DOHH2 (cell line): ENCODE measurements around the gene TWF2.

Experiments used
- H3F3A ChIP-seq: fragments of 200-600 bp; sonication (generic), shearing (Covaris generic); 2 replicates; pipeline ENCODE4 v1.6.0; 2016; ENCODE audit warnings: antibody characterized with exemption, mild to moderate bottlenecking; ENCODE audit not compliant: control insufficient read depth, insufficient read depth
- H3K27ac ChIP-seq: fragments of 200-600 bp; sonication (generic); 2 replicates; pipeline ENCODE4 v1.5.1; 2014; ENCODE audit warnings: low read depth, mild to moderate bottlenecking, low read length, moderate library complexity
- H3K27me3 ChIP-seq: fragments of 200-600 bp; sonication (generic); 2 replicates; pipeline ENCODE4 v1.6.1; 2014; ENCODE audit warnings: mild to moderate bottlenecking, low read length, mixed read lengths; ENCODE audit not compliant: control insufficient read depth
- H3K36me3 ChIP-seq: fragments of 200-600 bp; sonication (generic); 2 replicates; pipeline ENCODE4 v1.6.1; 2014; ENCODE audit warnings: mild to moderate bottlenecking, low read length, moderate library complexity, mixed read lengths; ENCODE audit not compliant: control insufficient read depth
- H3K4me1 ChIP-seq: fragments of 200-600 bp; sonication (generic); 2 replicates; pipeline ENCODE4 v1.6.1; 2014; ENCODE audit warnings: mild to moderate bottlenecking, low read length, mixed read lengths; ENCODE audit not compliant: control insufficient read depth
- H3K4me2 ChIP-seq: fragments of 200-600 bp; sonication (generic); 2 replicates; pipeline ENCODE4 v1.6.0; 2014; ENCODE audit warnings: mild to moderate bottlenecking, low read length, moderate library complexity
- H3K4me3 ChIP-seq: fragments of 200-600 bp; sonication (generic); 2 replicates; pipeline ENCODE4 v1.5.1; 2014; ENCODE audit warnings: mild to moderate bottlenecking, low read length, mixed read lengths
- H3K79me2 ChIP-seq: fragments of 200-600 bp; sonication (generic); 2 replicates; pipeline ENCODE4 v1.6.1; 2014; ENCODE audit warnings: mild to moderate bottlenecking, low read length, mixed read lengths; ENCODE audit not compliant: control insufficient read depth
- H3K9me2 ChIP-seq: fragments of 200-600 bp; sonication (generic); replicated peaks from 2 replicates; pipeline ENCODE4 v1.6.1; 2014; ENCODE audit warnings: mild to moderate bottlenecking, low read length, mixed read lengths; ENCODE audit not compliant: control insufficient read depth
- H3K9me3 ChIP-seq: fragments of 200-600 bp; sonication (generic); 2 replicates; pipeline ENCODE4 v1.6.1; 2014; ENCODE audit warnings: antibody characterized with exemption, low read length, mixed read lengths; ENCODE audit not compliant: control insufficient read depth, insufficient read depth
- H4K20me1 ChIP-seq: fragments of 200-600 bp; sonication (generic); 2 replicates; pipeline ENCODE4 v1.6.0; 2014; ENCODE audit warnings: low read depth, mild to moderate bottlenecking, antibody characterized with exemption, low read length, moderate library complexity; ENCODE audit not compliant: control insufficient read depth, insufficient read depth
- EZH2phosphoT487 ChIP-seq: fragments of 200-600 bp; sonication (generic); IDR thresholded peaks from 2 replicates; pipeline ENCODE4 v1.6.1; 2017; ENCODE audit warnings: borderline replicate concordance, mild to moderate bottlenecking, antibody characterized with exemption, low read length, moderate library complexity, mixed read lengths
- TF ChIP-seq, protein P1 (sequence below): fragments of 200-600 bp; sonication (generic); IDR thresholded peaks from one replicate; pipeline ENCODE4 v1.5.1; 2014; ENCODE audit warnings: antibody characterized with exemption, mild to moderate bottlenecking, low read depth, low read length; ENCODE audit not compliant: poor library complexity, severe bottlenecking

Gene TWF2

DNA sequence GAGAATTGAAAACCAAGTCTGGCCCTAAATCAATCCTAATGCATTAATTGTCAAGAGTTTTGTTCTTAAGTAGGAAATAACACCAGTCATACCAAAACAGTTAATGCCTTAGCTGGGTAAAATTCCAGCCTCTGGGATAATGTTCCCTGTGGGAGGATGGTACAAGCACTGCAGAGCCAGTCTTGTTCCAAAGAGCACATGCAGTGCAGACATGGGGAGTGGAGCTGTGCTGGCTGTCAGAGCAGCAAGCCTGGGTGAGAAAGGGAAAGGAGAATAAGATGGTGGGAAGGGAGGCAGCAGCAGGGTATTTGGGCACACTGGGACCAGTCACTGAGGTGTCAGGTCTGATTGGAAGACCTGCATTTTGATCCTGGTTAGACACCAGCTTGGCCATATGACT lies 28.9 kb downstream of the TWF2 start:
- H3K4me1 ChIP-seq, result no peaks in the 10 kb centered on the region
- H3K27ac ChIP-seq, result no peak overlapping the region
- H4K20me1 ChIP-seq, result no peaks in the 10 kb centered on the region

GRCh38 chr3:52208556-52208955 lies 30.4 kb downstream of the TWF2 start:
- TF ChIP-seq, protein P1, sequence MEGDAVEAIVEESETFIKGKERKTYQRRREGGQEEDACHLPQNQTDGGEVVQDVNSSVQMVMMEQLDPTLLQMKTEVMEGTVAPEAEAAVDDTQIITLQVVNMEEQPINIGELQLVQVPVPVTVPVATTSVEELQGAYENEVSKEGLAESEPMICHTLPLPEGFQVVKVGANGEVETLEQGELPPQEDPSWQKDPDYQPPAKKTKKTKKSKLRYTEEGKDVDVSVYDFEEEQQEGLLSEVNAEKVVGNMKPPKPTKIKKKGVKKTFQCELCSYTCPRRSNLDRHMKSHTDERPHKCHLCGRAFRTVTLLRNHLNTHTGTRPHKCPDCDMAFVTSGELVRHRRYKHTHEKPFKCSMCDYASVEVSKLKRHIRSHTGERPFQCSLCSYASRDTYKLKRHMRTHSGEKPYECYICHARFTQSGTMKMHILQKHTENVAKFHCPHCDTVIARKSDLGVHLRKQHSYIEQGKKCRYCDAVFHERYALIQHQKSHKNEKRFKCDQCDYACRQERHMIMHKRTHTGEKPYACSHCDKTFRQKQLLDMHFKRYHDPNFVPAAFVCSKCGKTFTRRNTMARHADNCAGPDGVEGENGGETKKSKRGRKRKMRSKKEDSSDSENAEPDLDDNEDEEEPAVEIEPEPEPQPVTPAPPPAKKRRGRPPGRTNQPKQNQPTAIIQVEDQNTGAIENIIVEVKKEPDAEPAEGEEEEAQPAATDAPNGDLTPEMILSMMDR, result no peak
- no peak for TF ChIP-seq EZH2phosphoT487
- H3K4me3 ChIP-seq, result no peak overlapping the region
- H3K9me2 ChIP-seq, result no peaks in the 10 kb centered on the region
- no peaks in the 10 kb centered on the region for H3K79me2 ChIP-seq
- H3K27me3 ChIP-seq, result no peaks in the 10 kb centered on the region
- H3K9me3 ChIP-seq, result no peaks in the 10 kb centered on the region
- H3K27ac ChIP-seq, result no peak overlapping the region
- H3K36me3 ChIP-seq, result peaks cover 93% of the 10 kb centered on the region
- no peaks in the 10 kb centered on the region for H3K4me1 ChIP-seq
- no peaks in the 10 kb centered on the region for H4K20me1 ChIP-seq
- peaks cover 4% of the 10 kb centered on the region for H3F3A ChIP-seq
- no peak overlapping the region for H3K4me2 ChIP-seq

More for the DNA sequence above, 28.9 kb downstream of the TWF2 start:
- no peaks in the 10 kb centered on the region for H3K79me2 ChIP-seq
- TF ChIP-seq EZH2phosphoT487, result no peak
- TF ChIP-seq, protein P1, result no peak
- H3K27me3 ChIP-seq, result no peaks in the 10 kb centered on the region
- no peaks in the 10 kb centered on the region for H3K9me2 ChIP-seq
- no peak overlapping the region for H3K4me3 ChIP-seq
- H3F3A ChIP-seq, result peaks cover 15% of the 10 kb centered on the region
- H3K4me2 ChIP-seq, result no peak overlapping the region
- H3K36me3 ChIP-seq, result peaks cover 93% of the 10 kb centered on the region
- no peaks in the 10 kb centered on the region for H3K9me3 ChIP-seq

- H3K9me3 ChIP-seq, result no peaks in the 10 kb centered on the region
- H3K4me2 ChIP-seq, result no peak overlapping the region
- no peaks in the 10 kb centered on the region for H4K20me1 ChIP-seq
- no peaks in the 10 kb centered on the region for H3F3A ChIP-seq
- no peak for TF ChIP-seq EZH2phosphoT487
- TF ChIP-seq, protein P1, result no peak
- H3K9me2 ChIP-seq, result no peaks in the 10 kb centered on the region
- no peak overlapping the region for H3K27ac ChIP-seq
- no peaks in the 10 kb centered on the region for H3K27me3 ChIP-seq
- H3K4me3 ChIP-seq, result no peak overlapping the region
- no peaks in the 10 kb centered on the region for H3K79me2 ChIP-seq
- peaks cover 93% of the 10 kb centered on the region for H3K36me3 ChIP-seq
- H3K4me1 ChIP-seq, result peaks cover 20% of the 10 kb centered on the region
Measured at GRCh38 chr3:52205727-52206372, 33.1 kb downstream of the TWF2 start.
